Measurements from ENCODE around the gene NCK2. TPM values are rescaled to one million over a fixed set of nuclear protein-coding genes. Genes with fewer than 3 reads are reported as not detected.

The NCK2 gene
- total RNA-seq, result 33.9 and 40.2 TPM in 2 replicates

- DNase-seq (ENCODE audit: low read depth, low spot score), result no peak
Observed at GRCh38 chr2:105744909-105745853, at the start of gene NCK2. Gene NCK2 (plus strand): TSS chr2:105744912. CDS start chr2:105855064, 110,152 bp downstream.

- no peak for DNase-seq (ENCODE audit: low read depth, low spot score)
Observed at GRCh38 chr2:105697781-105698449, 46.8 kb upstream of the NCK2 start.

- no peak for DNase-seq (ENCODE audit: low read depth, low spot score)
Observed at GRCh38 chr2:105698820-105699219, 45.9 kb upstream of the NCK2 start.

- DNase-seq (ENCODE audit: low read depth, low spot score), result no peak
Observed at GRCh38 chr2:105701042-105701441, 43.7 kb upstream of the NCK2 start.

GRCh38 chr2:105708697-105709096 lies 36.0 kb upstream of the NCK2 start:
- no peak for DNase-seq (ENCODE audit: low read depth, low spot score)

- no peak for DNase-seq (ENCODE audit: low read depth, low spot score)
Observed at GRCh38 chr2:105711394-105711793, 33.3 kb upstream of the NCK2 start.

- no peak for DNase-seq (ENCODE audit: low read depth, low spot score)
Observed at GRCh38 chr2:105712166-105712915, 32.4 kb upstream of the NCK2 start.

- no peak for DNase-seq (ENCODE audit: low read depth, low spot score)
Observed at GRCh38 chr2:105712981-105713596, 31.6 kb upstream of the NCK2 start.

GRCh38 chr2:105714141-105714540 lies 30.6 kb upstream of the NCK2 start:
- DNase-seq (ENCODE audit: low read depth, low spot score), result no peak

GRCh38 chr2:105718846-105719481 lies 25.7 kb upstream of the NCK2 start:
- DNase-seq (ENCODE audit: low read depth, low spot score), result no peak

- DNase-seq (ENCODE audit: low read depth, low spot score), result no peak
Observed at GRCh38 chr2:105721991-105722511, 22.7 kb upstream of the NCK2 start.

- DNase-seq (ENCODE audit: low read depth, low spot score), result no peak
Observed at GRCh38 chr2:105722726-105723297, 21.9 kb upstream of the NCK2 start.

- no peak for DNase-seq (ENCODE audit: low read depth, low spot score)
Observed at GRCh38 chr2:105723431-105723830, 21.3 kb upstream of the NCK2 start.

- no peak for DNase-seq (ENCODE audit: low read depth, low spot score)
Observed at GRCh38 chr2:105725388-105725787, 19.3 kb upstream of the NCK2 start.

- DNase-seq (ENCODE audit: low read depth, low spot score), result no peak
Observed at GRCh38 chr2:105730170-105730569, 14.5 kb upstream of the NCK2 start.

- no peak for DNase-seq (ENCODE audit: low read depth, low spot score)
Observed at GRCh38 chr2:105731511-105731910, 13.2 kb upstream of the NCK2 start.

- no peak for DNase-seq (ENCODE audit: low read depth, low spot score)
Observed at GRCh38 chr2:105732101-105732500, 12.6 kb upstream of the NCK2 start.

GRCh38 chr2:105732955-105733607 lies 11.6 kb upstream of the NCK2 start:
- DNase-seq (ENCODE audit: low read depth, low spot score), result no peak

- DNase-seq (ENCODE audit: low read depth, low spot score), result no peak
Observed at GRCh38 chr2:105733875-105734274, 10.8 kb upstream of the NCK2 start.

All from pulmonary artery endothelial cell (primary cell).